ENCODE measurements around the gene MAP3K8.
A peak's percentile ranks its signal among the peaks of the same experiment; 100 is the strongest.

The MAP3K8 gene

DNA sequence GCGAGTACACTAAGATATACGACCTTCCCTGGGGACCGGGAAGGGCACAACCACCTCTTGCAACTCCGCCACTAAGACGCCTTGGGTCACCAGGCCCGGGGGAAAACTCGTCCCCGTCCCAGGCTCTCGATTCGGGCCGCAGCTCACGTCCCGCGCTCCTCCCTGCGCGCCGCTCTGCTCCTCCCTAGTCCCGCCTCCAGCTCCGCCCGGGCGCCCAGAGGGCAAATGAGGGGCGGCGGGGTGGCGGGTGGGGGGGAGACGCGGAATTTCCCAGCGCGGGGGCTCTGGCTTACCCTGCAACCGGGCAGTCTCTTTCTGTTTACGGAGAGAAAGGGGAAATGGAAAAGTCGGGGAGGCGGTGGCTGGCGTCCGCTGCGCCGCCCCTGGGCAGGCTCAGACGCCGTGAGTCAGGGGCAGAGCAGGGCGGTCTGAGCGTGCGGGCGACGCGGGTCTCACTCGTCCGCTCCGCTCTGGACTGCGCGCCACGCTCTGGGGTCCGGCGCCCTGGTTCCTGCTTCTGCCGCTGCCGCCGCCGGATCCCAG lies at the start of gene MAP3K8:
Gene MAP3K8 (plus strand): TSS at position 455 of the 543 bp plus-strand sequence. CDS start 4,755 bp downstream, outside the sequence.
- DNase-seq (ENCODE audit: low read depth in 2 of 2): peak; percentile 79 to 87

DNA sequence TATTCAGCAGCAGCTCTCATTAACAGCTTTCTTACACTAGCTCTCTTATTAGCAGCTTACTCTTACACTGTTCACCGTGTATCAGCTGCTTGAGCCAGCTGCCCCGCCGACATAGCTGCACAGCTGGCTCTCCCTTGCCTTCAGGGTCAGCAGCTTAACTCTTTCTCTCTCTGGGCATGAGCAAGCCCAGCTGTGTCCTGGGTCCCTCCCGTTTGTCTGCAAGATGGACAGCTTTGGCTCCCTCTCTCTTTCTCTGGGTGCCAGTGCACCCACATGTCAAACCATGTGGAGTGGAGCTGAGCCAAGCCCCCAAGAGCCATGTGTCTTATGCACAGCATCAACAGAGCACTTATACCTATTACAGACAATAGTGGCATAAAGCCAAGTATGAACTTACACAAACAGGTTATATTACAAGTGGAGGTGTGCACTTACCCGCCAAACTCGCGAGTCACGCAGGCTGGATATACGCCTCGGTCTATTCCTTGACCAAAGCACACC lies 49.2 kb upstream of the MAP3K8 start:
- no peak for DNase-seq (ENCODE audit: low read depth in 2 of 2)

DNA sequence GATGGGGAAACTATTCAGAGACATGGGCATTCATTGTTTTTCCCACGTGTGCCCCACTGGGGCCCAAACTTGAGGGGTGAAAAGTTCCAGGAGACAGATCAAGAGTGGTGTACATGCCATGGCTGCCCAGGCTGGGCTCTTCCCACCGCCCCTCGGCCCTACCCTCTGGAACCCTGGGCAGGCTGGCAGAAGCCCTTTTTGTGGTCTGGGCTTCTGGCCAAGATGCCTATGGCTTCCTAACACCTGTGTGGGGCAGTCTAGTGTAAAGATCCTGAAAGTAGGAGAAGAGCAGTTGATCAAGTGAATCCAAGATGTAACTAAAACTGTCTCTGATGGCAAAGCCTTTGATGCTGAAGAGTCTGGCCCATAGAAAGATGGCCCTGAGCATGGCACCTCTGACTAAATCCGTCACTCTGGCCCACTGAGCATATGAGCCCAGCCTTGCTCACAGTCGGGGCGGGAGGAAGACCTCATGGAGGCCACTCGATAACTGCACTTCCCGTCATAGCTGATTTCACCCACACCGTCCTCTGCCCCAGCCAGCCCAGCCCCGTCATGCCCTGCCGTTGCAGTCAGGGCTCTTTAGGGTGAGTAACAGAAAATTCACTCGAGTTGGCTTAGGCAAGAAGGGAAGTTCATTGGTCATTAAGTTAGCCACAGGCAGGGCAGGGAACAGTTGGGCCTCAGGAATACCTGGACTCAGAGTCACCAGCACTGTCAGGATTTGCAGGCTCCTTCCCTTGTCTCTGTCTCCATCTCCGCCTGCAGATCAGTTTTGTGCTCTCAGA lies 47.0 kb upstream of the MAP3K8 start:
- no peak for DNase-seq (ENCODE audit: low read depth in 2 of 2)

DNA sequence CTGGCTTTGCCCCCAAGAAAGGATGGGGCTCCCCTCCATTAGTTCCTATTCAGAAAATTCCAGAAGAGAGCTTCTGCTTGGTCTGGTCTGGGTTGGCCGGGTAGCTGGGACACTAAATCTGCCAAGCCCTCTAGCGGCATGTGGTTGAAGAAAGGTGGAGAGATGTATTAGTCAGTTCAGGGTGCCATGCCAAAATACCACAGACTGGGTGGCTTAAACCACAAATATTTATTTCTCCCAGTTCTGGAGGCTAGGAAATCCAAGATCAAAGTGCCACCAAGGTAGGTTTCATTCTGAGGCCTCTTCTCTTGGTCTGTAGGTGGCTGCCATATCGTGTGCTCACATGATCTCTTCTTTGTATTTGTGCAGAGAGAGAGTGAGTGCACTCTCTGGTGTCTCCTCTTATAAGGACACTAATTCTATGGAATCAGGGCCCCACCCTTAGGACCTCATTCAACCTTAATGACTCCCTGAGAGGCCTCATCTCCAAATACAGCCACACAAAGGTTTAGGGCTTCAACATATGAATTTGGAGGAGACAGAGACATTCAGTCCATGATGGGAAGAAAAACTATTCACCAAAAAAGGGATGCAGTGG lies 46.2 kb upstream of the MAP3K8 start:
- DNase-seq (ENCODE audit: low read depth in 2 of 2): no peak

DNA sequence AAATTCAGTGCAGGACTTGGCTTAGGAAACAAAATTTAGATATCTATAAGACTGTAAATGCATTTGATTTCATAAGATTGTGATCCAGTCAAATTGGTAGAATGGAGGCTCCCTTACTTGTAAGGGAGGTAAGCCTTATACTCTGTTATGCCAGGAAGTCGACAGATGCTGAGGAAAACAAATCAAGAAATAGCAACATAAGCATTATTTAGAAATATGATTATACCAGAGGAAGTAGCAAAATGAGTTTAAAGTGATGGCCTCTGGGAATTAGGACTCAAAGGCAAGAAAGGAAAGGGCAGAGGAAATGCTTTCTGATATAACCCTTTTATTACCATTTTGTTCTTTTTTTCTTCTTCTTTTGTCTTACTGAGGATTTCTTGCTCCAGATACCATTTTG lies 44.4 kb upstream of the MAP3K8 start:
- no peak for DNase-seq (ENCODE audit: low read depth in 2 of 2)

DNA sequence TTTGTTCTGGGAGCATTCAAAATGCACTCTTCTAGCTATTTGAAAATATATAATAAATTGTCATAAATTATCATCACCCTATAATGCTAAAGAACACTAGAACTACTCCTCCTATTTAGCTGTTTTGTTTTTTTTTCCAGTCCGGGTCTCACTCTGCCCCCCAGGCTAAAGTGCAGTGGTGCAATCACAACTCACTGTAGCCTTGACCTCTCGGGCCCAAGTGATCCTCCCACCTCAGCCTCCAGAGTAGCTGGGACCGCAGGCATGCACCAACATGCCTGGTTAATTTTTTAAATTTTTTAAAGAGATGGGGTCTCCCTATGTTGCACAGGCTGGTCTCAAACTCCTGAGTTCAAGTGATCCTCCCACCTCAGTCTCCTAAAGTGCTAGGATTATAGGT lies 43.8 kb upstream of the MAP3K8 start:
- DNase-seq (ENCODE audit: low read depth in 2 of 2): no peak

DNA sequence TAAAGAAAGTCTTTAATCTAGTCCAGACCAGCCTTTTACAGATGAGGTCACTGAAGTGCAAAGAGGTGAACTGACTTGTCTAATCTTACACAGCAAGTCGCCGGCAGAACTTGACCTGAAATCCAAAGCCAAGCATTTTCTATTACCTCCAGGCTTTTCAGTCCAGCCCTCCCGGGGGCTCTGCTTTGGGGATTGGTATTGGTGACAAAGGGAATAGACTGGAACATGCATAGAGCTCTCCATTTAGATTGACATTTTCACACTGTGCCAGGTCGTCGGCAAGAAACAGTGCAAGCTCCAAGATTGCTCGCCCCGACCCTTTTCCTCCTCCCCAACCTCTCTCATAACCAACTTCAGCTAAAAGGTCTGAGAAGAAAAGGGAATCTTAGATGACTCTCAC lies 42.7 kb upstream of the MAP3K8 start:
- DNase-seq (ENCODE audit: low read depth in 2 of 2): no peak

DNA sequence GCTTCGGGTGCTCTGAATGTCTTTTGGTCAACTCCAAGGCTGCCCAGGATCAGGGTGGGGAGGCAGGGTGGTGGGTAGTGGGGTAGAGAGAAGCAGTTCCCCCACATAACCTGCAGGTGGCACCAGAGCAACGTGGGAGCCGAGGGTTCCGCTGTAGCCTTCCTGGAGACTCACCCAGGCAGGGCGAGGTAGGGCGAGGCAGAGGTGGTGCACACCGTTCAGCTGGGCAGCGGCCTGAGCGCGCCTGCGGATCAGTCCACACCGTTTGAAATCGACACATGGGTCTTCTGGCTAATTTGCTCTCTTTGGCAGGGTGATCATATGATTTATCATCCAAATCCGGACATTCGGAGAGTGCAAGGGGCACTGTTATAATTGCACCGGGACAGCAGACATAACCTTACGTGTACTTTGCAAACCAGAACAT lies 41.4 kb upstream of the MAP3K8 start:
- peak; percentile 37 to 53 for DNase-seq (ENCODE audit: low read depth in 2 of 2)

DNA sequence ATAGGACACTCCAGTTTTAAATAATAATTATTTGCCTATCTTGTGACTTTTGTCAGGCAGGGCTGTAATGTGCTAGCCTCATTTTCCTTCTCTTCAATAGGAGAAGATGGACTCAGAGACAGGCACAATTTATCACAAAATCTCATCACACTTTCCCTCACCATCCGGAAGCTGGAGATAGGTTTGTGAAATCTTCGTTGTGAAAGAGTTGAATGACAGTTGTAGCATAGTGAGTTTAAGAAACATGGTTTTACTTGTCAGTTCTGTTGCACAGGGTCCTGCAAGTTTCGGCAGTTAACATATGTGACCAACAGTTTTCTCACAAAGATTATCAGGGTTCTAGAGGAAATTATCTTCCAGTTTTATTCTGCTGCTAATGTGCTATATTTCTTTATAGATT lies 37.7 kb upstream of the MAP3K8 start:
- DNase-seq (ENCODE audit: low read depth in 2 of 2): no peak

DNA sequence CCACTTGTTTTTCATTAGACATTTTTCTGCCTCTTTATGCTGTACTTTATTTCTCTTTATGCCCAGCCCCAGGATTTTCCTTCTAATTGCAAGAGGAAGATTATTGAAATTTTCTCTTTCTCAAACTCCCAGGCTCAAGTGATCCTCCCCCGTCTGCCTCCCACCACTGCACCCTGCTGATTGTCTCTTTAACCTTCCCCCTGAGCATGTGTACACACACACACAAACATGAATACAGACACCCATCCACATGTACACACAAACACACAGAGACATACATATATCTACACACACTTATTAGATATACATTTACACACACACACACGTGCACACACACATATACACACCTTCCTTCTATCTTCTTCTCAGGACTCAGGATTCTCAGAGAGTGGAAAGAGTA lies 37.3 kb upstream of the MAP3K8 start:
- DNase-seq (ENCODE audit: low read depth in 2 of 2): no peak

DNA sequence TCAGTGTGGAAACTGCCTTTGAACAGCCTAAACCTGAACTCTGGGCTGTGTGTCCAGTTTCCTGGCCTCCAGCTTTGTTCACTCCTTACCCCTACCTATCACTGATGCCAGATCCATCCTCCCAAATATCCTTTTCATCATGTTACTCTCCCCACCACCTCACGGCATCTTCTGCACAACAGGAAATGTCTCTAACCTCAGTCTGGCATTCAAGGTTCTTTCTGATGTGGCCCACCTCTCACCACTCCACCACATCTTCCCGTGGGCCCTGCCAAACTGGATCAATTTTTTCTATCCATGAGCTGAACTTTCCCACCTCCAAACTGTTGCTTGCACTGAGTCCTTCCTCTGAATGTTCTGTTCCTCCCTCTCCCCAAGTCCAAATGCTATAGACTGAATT lies 35.8 kb upstream of the MAP3K8 start:
- no peak for DNase-seq (ENCODE audit: low read depth in 2 of 2)

DNA sequence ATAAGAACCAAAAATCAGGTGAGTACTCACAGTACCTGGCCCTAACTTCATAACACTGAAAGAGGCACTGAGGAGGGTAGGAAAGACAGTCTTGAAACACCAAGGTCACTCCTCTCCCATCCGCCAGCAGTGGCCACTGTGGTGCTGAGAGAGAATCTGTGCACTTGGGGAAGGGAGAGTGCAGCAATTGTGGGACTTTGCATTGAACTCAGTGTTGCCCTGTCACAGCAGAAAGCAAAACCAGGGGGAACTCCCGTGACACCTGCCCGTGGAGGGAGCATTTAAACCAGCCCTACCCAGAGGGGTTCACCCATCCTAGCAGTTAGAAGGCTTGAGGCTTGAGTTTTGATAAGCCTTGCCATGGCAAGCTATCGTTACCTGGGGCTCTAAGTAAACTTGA lies 35.2 kb upstream of the MAP3K8 start:
- DNase-seq (ENCODE audit: low read depth in 2 of 2): no peak

DNA sequence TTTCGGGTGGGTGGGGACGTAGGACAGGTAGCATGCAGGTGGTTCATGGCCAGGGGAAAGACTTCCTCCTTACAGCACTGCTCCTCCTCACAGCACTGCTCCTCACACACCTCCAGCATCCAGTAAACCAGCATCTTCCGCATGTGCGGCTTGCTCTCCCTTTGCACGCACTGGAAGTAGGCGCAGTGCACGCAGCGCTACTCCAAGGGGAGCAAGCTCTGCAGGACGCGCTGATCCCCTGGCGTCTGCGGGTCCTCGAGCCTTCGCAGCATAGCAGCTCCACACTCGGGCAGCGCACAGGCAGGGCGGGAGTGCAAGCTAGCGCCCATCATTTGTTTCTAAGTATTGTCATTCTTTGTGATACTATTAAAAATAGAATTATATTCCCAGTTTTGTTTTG lies 30.5 kb upstream of the MAP3K8 start:
- no peak for DNase-seq (ENCODE audit: low read depth in 2 of 2)

DNA sequence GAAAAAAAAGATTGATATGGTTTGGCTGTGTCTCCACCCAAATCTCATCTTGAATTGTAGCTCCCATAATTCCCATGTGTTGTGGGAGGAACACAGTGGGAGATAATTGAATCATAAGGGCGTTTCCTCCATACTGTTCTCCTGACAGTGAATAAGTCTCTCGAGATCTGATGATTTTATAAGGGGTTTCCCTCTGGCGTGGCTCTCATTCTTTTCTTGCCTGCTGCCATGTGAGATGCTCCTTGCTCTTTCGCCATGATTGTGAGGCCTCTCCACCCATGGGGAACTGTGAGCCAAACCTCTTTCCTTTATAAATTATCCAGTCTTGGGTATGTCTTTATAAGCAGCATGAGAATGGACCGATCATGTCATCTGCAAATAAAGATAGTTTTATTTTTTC lies 29.4 kb upstream of the MAP3K8 start:
- no peak for DNase-seq (ENCODE audit: low read depth in 2 of 2)

DNA sequence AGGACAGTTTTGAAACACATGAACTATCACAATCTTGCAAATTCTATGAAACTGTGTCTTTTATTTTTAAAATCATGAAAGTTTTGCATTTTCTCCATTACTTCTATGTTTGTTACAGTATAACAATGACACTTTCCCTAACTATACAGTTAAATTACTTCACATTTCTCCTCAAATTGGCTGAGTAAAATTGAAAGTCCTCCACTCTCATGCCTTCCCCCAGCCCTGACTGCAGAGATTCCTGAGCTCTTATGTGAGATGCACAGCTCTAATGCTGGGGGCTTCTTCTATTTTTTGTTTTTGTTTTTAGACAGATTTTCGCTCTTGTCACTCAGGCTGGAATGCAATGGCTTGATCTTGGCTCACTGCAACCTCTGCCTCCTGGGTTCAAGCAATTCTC lies 22.7 kb upstream of the MAP3K8 start:
- no peak for DNase-seq (ENCODE audit: low read depth in 2 of 2)

DNA sequence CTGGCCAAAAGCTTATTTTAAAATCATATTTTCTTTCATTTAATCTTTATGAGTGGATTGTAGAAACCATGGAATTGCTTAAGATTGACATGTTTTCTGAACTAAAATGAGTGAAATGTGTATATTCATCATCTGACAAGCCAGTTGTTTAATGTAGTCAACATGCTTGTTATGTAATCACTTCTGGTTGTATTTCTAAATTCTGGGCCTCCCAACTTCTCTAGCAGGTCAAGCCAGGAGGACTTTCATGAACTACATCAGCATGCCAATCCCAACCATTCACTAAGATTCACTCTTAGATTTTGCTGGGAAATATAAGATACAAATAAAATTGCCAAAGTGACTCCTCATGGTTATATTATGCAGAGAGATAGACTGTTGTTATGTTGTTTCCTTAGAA lies 21.1 kb upstream of the MAP3K8 start:
- DNase-seq (ENCODE audit: low read depth in 2 of 2): no peak

DNA sequence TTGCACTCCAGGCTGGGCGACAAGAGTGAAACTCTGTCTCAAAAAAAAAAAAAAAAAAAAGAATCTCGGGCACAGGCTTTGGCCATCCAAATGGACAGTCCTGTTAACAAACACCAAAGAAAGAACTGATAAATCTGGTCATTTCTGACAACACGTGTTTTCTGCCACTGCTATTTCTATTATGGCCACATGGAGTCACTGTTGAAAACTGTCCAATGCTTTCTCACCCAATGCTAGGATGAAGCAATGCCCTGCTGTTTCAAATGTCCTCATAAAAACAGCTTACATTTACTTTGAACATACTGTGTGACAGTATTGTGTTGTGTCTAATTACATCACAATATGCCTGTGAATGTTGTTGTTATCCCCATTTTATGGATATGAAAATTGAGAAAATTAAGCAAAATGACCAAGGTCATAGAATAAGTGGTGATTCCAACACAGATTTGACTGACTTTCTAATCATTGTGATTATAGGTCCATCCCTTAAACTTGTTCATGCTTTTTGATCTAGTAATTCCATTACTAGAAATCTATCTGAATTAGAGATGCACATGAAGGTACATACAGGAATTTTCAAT lies 19.9 kb upstream of the MAP3K8 start:
- DNase-seq (ENCODE audit: low read depth in 2 of 2): no peak

DNA sequence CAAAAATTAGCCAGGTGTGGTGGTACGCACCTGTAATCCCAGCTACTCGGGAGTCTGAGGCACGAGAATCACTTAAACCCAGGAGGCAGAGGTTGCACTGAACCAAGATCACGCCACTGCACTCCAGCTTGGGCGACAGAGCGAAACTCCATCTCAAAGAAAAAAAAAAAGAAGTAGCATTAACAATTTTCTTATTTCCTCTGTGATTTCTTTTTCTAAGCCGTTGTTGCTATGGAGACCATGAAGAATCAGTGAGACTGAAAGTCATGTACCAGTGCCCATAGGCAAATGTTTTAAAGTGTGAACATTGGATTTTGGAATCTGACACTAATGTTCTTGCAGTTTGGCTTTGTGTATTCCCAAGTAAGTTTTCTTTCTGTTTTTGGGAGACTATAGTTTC lies 18.4 kb upstream of the MAP3K8 start:
- no peak for DNase-seq (ENCODE audit: low read depth in 2 of 2)

DNA sequence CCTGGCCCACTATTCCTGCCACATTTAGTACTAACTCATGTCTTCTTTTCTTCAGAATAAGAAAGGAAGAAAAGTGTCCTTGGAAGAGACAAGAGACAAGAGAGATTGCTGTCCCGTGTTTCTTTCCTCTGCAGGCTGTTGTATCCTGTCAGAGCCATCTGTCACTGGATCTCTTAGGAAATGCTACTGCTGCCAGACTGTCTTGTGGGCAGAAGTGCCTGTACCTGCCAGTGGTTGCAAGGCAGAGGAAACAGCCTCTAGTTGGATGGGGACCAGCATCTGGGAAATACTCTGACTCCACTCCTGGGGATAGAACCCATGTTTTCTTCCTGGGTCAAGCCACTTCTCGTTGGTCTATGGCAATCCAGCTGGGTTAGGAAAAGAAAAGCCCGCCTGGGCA lies 16.7 kb upstream of the MAP3K8 start:
- DNase-seq (ENCODE audit: low read depth in 2 of 2): no peak

DNA sequence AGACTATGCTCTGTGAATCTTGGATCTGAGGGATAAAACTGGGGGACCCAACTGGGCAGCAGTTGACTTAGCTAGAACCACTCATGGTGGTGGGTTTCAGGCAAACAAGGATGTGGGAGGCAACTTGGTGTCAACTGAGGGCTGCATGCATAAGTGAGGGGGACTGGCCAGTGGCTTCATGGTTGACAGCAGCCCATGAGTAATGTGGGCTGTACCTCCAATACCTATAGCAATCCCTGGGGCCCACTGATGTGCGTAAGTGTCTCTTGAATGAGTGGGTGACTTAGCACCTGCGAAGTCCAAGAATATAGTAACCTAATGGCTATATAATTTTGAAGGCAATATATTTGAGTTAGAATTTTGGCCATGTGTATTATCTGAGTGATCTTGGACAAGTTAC lies 13.7 kb upstream of the MAP3K8 start:
- DNase-seq (ENCODE audit: low read depth in 2 of 2): no peak

DNA sequence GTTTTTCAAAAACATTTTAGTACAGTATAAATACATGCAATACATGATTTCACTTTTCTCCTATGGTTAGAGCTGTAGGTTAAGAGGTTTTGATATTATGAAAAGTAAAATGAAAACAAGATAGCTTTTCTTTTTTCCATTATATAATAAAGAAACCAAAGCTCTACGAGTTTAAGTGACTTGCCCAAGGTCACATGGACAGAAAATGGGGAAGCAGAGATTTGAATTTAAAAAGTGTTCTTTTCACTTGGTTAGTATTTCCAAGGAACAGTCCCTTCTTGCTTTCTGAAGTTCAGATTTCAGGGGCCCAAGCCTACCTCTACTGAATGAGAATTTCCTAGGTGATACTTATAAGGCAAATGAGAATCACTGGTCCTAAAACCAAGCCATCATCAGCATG lies 13.2 kb upstream of the MAP3K8 start:
- DNase-seq (ENCODE audit: low read depth in 2 of 2): no peak

DNA sequence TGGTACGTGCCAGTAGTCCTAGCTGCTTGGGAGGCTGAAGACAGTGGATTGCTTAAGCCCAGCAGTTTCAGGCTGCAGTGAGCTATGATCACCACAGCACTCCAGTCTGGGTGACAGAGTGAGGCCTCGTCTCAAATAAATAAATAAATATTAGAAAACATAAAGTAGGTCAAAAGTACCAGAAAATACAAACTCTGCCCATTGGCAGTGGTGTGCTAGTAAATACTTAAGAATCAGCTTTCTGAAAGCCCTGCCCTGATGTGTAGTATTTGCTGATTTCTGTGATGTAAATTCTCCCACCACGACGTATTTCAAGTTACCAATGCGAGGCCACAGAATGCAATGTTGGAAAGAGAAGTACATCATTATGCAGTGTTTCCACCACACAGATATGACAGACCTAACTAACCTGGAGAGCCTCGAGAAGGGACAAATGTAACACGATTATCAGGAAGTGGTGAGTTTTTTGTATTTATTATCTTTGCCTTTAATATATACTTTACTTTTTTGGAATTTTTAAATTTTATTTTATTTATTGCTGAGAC lies 11.8 kb upstream of the MAP3K8 start:
- no peak for DNase-seq (ENCODE audit: low read depth in 2 of 2)
